ENCODE data around the gene BCL2A1. TPM values are rescaled to one million over a fixed set of nuclear protein-coding genes. Genes with fewer than 3 reads are reported as not detected.

Gene BCL2A1
- total RNA-seq, 2 donors from 2014 or later, result not detected

DNA sequence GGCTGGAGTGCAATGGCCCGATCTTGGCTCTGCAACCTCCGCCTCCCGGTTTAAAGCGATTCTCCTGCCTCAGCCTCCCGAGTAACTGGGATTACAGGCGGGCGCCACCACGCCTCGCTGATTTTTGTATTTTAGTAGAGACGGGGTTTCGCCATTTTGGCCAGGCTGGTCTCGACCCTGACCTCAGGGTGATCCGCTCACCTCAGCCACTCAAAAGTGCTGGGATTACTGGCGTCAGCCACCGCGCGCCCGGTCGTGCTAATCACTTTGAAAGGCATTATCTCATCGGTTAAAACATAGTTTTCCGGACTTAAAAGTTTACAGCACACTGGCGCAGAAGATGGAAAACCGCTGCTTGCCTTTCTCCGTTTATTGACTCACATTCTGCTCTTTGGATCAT is 46.6 kb downstream of the BCL2A1 start:
- H3K9me3 Mint-ChIP-seq, result peaks cover 61% of the 10 kb centered on the region
- H3K27me3 ChIP-seq (ENCODE audit: control insufficient read depth, insufficient read depth, low read length, poor library complexity, severe bottlenecking), result no peaks in the 10 kb centered on the region
- peak overlapping the region; percentile 92 for H3K4me3 ChIP-seq (ENCODE audit: low read length)
- peaks cover 27% of the 10 kb centered on the region for H3K36me3 ChIP-seq (ENCODE audit: control insufficient read depth, insufficient read depth, low read length)
- no peak overlapping the region for H3K27ac ChIP-seq (ENCODE audit: low read depth, low read length)
- 89 to 96% methylated on average over 24 of the region's 24 CpGs for WGBS, 2 experiments (ENCODE audit: insufficient coverage in 1 of 2, insufficient read length in 1 of 2)
- peaks cover 45% of the 10 kb centered on the region for H3K9me3 ChIP-seq (ENCODE audit: control insufficient read depth, low read length)
- H3K4me1 ChIP-seq (ENCODE audit: control insufficient read depth, insufficient read depth, low read length), result no peaks in the 10 kb centered on the region
- H3K4me1 Mint-ChIP-seq, result peaks cover 6% of the 10 kb centered on the region
- peaks cover 5% of the 10 kb centered on the region for H3K27me3 Mint-ChIP-seq (ENCODE audit: insufficient read depth)
- H3K4me3 Mint-ChIP-seq, result peak overlapping the region; percentile 94
- DNase-seq, result no peak
- no peak overlapping the region for H3K27ac Mint-ChIP-seq
- H3K9ac ChIP-seq (ENCODE audit: extremely low read depth, low read length, poor library complexity, severe bottlenecking), result peak overlapping the region; percentile 84
- TF ChIP-seq CTCF (conservative IDR thresholded peaks at IDR 0.05), result no peak
- peaks cover 46% of the 10 kb centered on the region for H3K36me3 Mint-ChIP-seq (ENCODE audit: low read depth)

- peaks cover 34% of the 10 kb centered on the region for H3K36me3 ChIP-seq (ENCODE audit: control insufficient read depth, insufficient read depth, low read length)
- TF ChIP-seq CTCF (conservative IDR thresholded peaks at IDR 0.05), result no peak
- peaks cover 1% of the 10 kb centered on the region for H3K27me3 Mint-ChIP-seq (ENCODE audit: insufficient read depth)
- peaks cover 52% of the 10 kb centered on the region for H3K9me3 ChIP-seq (ENCODE audit: control insufficient read depth, low read length)
- H3K27ac Mint-ChIP-seq, result peak overlapping the region; percentile 97
- H3K9ac ChIP-seq (ENCODE audit: extremely low read depth, low read length, poor library complexity, severe bottlenecking), result peak overlapping the region; percentile 84
- peak overlapping the region; percentile 94 for H3K4me3 Mint-ChIP-seq
- H3K4me3 ChIP-seq (ENCODE audit: low read length), result peak overlapping the region; percentile 92
- H3K9me3 Mint-ChIP-seq, result peaks cover 67% of the 10 kb centered on the region
- no peaks in the 10 kb centered on the region for H3K4me1 ChIP-seq (ENCODE audit: control insufficient read depth, insufficient read depth, low read length)
- 0 to 1% methylated on average over 20 to 68 of the region's 68 CpGs for WGBS, 2 experiments (ENCODE audit: insufficient coverage in 1 of 2, insufficient read length in 1 of 2)
- peak overlapping the region; percentile 84 for H3K27ac ChIP-seq (ENCODE audit: low read depth, low read length)
- peaks cover 52% of the 10 kb centered on the region for H3K36me3 Mint-ChIP-seq (ENCODE audit: low read depth)
- H3K27me3 ChIP-seq (ENCODE audit: control insufficient read depth, insufficient read depth, low read length, poor library complexity, severe bottlenecking), result no peaks in the 10 kb centered on the region
- H3K4me1 Mint-ChIP-seq, result peaks cover 6% of the 10 kb centered on the region
- peak; percentile 100 for DNase-seq
These were observed 47.4 kb downstream of the BCL2A1 start for GRCh38 chr15:79923515-79924169.

DNA sequence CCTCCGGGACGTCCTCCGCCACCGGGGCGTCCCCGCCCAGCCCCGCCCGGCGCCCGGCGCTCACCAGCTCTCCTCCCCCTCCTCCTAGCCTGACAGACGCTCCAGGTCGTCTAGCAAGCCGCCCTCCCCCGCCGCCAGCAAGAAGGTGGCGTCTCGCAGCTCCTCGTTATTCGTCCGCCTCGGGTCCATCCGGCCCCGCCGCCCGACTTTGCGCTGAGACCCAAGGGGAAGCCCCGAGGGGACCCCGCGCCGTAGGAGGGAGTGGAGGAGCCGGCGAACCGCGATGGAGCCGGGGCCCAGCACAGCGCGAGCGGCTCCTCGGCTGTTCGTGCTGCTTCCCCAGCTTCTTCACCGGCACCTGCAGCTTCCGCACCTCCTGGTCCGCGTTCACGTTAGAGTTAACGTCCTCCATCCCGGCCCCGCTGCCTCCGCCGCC is 47.9 kb downstream of the BCL2A1 start:
- H3K4me1 ChIP-seq (ENCODE audit: control insufficient read depth, insufficient read depth, low read length), result no peaks in the 10 kb centered on the region
- H3K9me3 ChIP-seq (ENCODE audit: control insufficient read depth, low read length), result peaks cover 58% of the 10 kb centered on the region
- Mint-ChIP-seq H3K27me3 (ENCODE audit: insufficient read depth) (no peaks in the 10 kb centered on the region), H3K9me3 (peaks cover 68% of the 10 kb centered on the region), H3K36me3 (ENCODE audit: low read depth) (peaks cover 56% of the 10 kb centered on the region), H3K4me1 (peaks cover 6% of the 10 kb centered on the region), H3K27ac (peak overlapping the region; percentile 96), H3K4me3 (peak overlapping the region; percentile 94)
- no peaks in the 10 kb centered on the region for H3K27me3 ChIP-seq (ENCODE audit: control insufficient read depth, insufficient read depth, low read length, poor library complexity, severe bottlenecking)
- H3K36me3 ChIP-seq (ENCODE audit: control insufficient read depth, insufficient read depth, low read length), result peaks cover 39% of the 10 kb centered on the region
- no peak for TF ChIP-seq CTCF (conservative IDR thresholded peaks at IDR 0.05)
- peak overlapping the region; percentile 84 for H3K9ac ChIP-seq (ENCODE audit: extremely low read depth, low read length, poor library complexity, severe bottlenecking)
- WGBS, 2 experiments (ENCODE audit: insufficient coverage in 1 of 2, insufficient read length in 1 of 2), result 0% methylated on average over 46 of the region's 51 CpGs; no CpG with 5 or more reads in 1 of the 2 experiments
- peak overlapping the region; percentile 92 for H3K4me3 ChIP-seq (ENCODE audit: low read length)
- peak overlapping the region; percentile 81 for H3K27ac ChIP-seq (ENCODE audit: low read depth, low read length)
- DNase-seq, result no peak

Data from endodermal cell (in vitro differentiated cells).